B cell (primary cell): ENCODE data around the gene KSR1. TPM values are rescaled to one million over a fixed set of nuclear protein-coding genes. Genes with fewer than 3 reads are reported as not detected.

Experiments used
- ATAC-seq: fragments of 200-7000 bp; cut with Tn5 transposase; one replicate; pipeline ENCODE4 v1.10.0; 2021; ENCODE audit warnings: low read depth, mild to moderate bottlenecking, moderate number of reproducible peaks, moderate library complexity
- CTCF ChIA-PET: fragments of 350-600 bp; sonication (Branson Sonifier 250); formaldehyde crosslinking; loops from one replicate; lab custom pipeline; 2021; ENCODE audit warnings: antibody characterized with exemption, inconsistent platforms; lab: Charles Lee
- POLR2A ChIA-PET: fragments of 350-600 bp; sonication (Branson Sonifier 250); formaldehyde crosslinking; loops from one replicate; lab custom pipeline; 2021; ENCODE audit warnings: antibody characterized with exemption; lab: Charles Lee
- DNase-seq: peaks from one replicate; pipeline ENCODE4 v3.0.0; 2013
- H2AFZ ChIP-seq: 2 replicates; pipeline ENCODE4 v1.6.1; 2012; ENCODE audit warnings: mild to moderate bottlenecking, low read depth, low read length; ENCODE audit not compliant: insufficient read depth, poor library complexity, severe bottlenecking
- H3K27ac ChIP-seq, 2 donors: 1 replicate in 1 of 2; 2 replicates in 1 of 2; pipeline ENCODE4 v1.5.1; 2012 to 2013; ENCODE audit warnings: low read length in 2 of 2, mild to moderate bottlenecking in 2 of 2, moderate library complexity in 1 of 2
- H3K27me3 ChIP-seq, 4 experiments: fragments of 200-600 bp in 1 of 4; sonication (generic) in 1 of 4; replicated peaks in 1 of 4; 1 replicate in 2 of 4; 2 replicates in 2 of 4; pipeline versions ENCODE4 v1.6.1 to v1.7.0; 2013 to 2016; ENCODE audit warnings: low read length in 3 of 4, mild to moderate bottlenecking in 2 of 4, mixed read lengths in 1 of 4, moderate library complexity in 1 of 4; ENCODE audit not compliant: insufficient read depth in 4 of 4, control insufficient read depth in 3 of 4; ENCODE audit errors: control extremely low read depth in 1 of 4
- H3K36me3 ChIP-seq, 2 experiments: replicated peaks in 1 of 2; 1 replicate in 1 of 2; 2 replicates in 1 of 2; pipeline versions ENCODE4 v1.6.1 to v1.7.1; 2013; ENCODE audit warnings: low read length in 1 of 2; ENCODE audit not compliant: insufficient read depth in 2 of 2, control insufficient read depth in 1 of 2; ENCODE audit errors: control extremely low read depth in 1 of 2, extremely low read depth in 1 of 2
- H3K4me1 ChIP-seq, 2 donors: fragments of 200-600 bp in 1 of 2; sonication (generic) in 1 of 2; 1 replicate in 1 of 2; 2 replicates in 1 of 2; pipeline versions ENCODE4 v1.5.1 to v1.6.1; 2013 to 2017; ENCODE audit warnings: low read length in 2 of 2; ENCODE audit not compliant: control insufficient read depth in 2 of 2, insufficient read depth in 2 of 2
- H3K4me2 ChIP-seq: replicated peaks from 2 replicates; pipeline ENCODE3; 2012; ENCODE audit warnings: mild to moderate bottlenecking, low read depth, low read length; ENCODE audit not compliant: poor library complexity, severe bottlenecking
- H3K4me3 ChIP-seq, 5 experiments: fragments of 200-600 bp in 1 of 5; sonication (generic) in 1 of 5; 1 replicate in 3 of 5; 2 replicates in 2 of 5; pipeline versions ENCODE4 v1.5.1 to v1.7.0; 2011 to 2016; ENCODE audit warnings: low read length in 4 of 5, mild to moderate bottlenecking in 4 of 5, low read depth in 2 of 5, control low read depth in 1 of 5, moderate library complexity in 1 of 5; ENCODE audit not compliant: insufficient read depth in 1 of 5; ENCODE audit errors: control extremely low read depth in 1 of 5, extremely low read depth in 1 of 5
- H3K79me2 ChIP-seq: fragments of 200-600 bp; sonication (generic); one replicate; pipeline ENCODE4 v1.6.0; 2016; ENCODE audit warnings: low read length; ENCODE audit not compliant: control insufficient read depth, insufficient read depth
- H3K9ac ChIP-seq: fragments of 200-600 bp; sonication (generic); 2 replicates; pipeline ENCODE4 v1.6.1; 2017; ENCODE audit warnings: mild to moderate bottlenecking, low read length, moderate library complexity
- H3K9me3 ChIP-seq, 3 donors: one replicate each; pipeline versions ENCODE4 v1.6.1 to v1.7.1; 2013; ENCODE audit warnings: low read length in 2 of 3; ENCODE audit not compliant: control insufficient read depth in 2 of 3, insufficient read depth in 1 of 3; ENCODE audit errors: control extremely low read depth in 1 of 3
- H4K20me1 ChIP-seq: 2 replicates; pipeline ENCODE4 v1.6.0; 2012; ENCODE audit warnings: mild to moderate bottlenecking, low read length; ENCODE audit not compliant: insufficient read depth, control insufficient read depth, poor library complexity, severe bottlenecking
- H3K27ac Mint-ChIP-seq: one replicate; pipeline ENCODE4 v1.8.0; 2021; ENCODE audit warnings: mixed read lengths
- H3K27me3 Mint-ChIP-seq: one replicate; pipeline ENCODE4 v1.8.0; 2021; ENCODE audit warnings: mixed read lengths
- H3K4me1 Mint-ChIP-seq: one replicate; pipeline ENCODE4 v1.8.0; 2021; ENCODE audit warnings: mixed read lengths
- H3K4me3 Mint-ChIP-seq: one replicate; pipeline ENCODE4 v1.8.0; 2021; ENCODE audit warnings: mixed read lengths
- H3K9me3 Mint-ChIP-seq: one replicate; pipeline ENCODE4 v1.8.0; 2022; ENCODE audit warnings: mixed read lengths; ENCODE audit not compliant: insufficient read depth
- EZH2 ChIP-seq: IDR thresholded peaks from 2 replicates; pipeline ENCODE4 v1.6.1; 2012; ENCODE audit warnings: borderline replicate concordance, low read depth, mild to moderate bottlenecking, moderate library complexity, low read length; ENCODE audit not compliant: insufficient read depth, poor library complexity, severe bottlenecking
- WGBS: methylation state at CpG from one replicate; pipeline ENCODE4 v1.1.5; 2013; ENCODE audit warnings: missing lambda C conversion rate; ENCODE audit not compliant: insufficient coverage; 5-methylcytosine and 5-hydroxymethylcytosine counted together
- intact Hi-C: fragments of 100-400 bp; cut with micrococcal nuclease; formaldehyde crosslinking; loops from one replicate; pipeline ENCODE4 v1.10.0; 2022
- polyA plus RNA-seq: library from polyadenylated mRNA; depleted of rRNA; stranded (reverse); fragments of >200 nt; gene quantifications from 2 replicates; pipeline ENCODE4 v1.2.3, GENCODE V29; 2012
- total RNA-seq, 2 donors: library from RNA; stranded (reverse); fragments of 120-200 nt in 1 of 2; gene quantifications; 1 replicate in 1 of 2; 2 replicates in 1 of 2; pipeline versions ENCODE4 v1.2.3 to v1.2.4, GENCODE V29; 2013 to 2022
- TF ChIP-seq, protein P1 (sequence below): fragments of 200-600 bp; IDR thresholded peaks from one replicate; pipeline ENCODE4 v1.8.0; 2022; ENCODE audit warnings: antibody characterized with exemption, mild to moderate bottlenecking

Gene KSR1
- total and polyA plus RNA-seq, 2 donors (not counting 1 experiment from before 2014, with no cell fraction given) = 27.5 to 85.6 TPM

GRCh38 chr17:27457731-27458523 lies 1.7 kb downstream of the KSR1 start:
- peak overlapping the region; percentile 100 for H3K4me2 ChIP-seq
- peak overlapping the region; percentile 98 for H2AFZ ChIP-seq
- Mint-ChIP-seq H3K27ac (peak overlapping the region; percentile 88), H3K4me3 (peak overlapping the region; percentile 94), H3K4me1 (peaks cover 28% of the 10 kb centered on the region), H3K27me3 (no peaks in the 10 kb centered on the region), H3K9me3 (no peaks in the 10 kb centered on the region)
- ChIA-PET POLR2A (interaction anchor here (0.8 to 1.0 kb wide), 2 partner anchors 16 to 27 kb away, joined by 3 to 5 read pairs; no protein-coding TSS in a partner anchor), CTCF (interaction anchor here (0.9 to 2.6 kb wide), 4 partner anchors 9 to 142 kb away, joined by 3 to 16 read pairs (median 7); no protein-coding TSS in a partner anchor)
- intact Hi-C loops = loop anchor here (2.0 to 5.0 kb wide), 9 partner anchors 15 to 241 kb away; no protein-coding TSS in a partner anchor
- peak; percentile 56 for DNase-seq
- H3K4me1 ChIP-seq = peaks cover 16 to 24% of the 10 kb centered on the region in 2 donors
- ATAC-seq = no peak
- no peaks in the 10 kb centered on the region for H3K36me3 ChIP-seq
- H4K20me1 ChIP-seq = peaks cover 44% of the 10 kb centered on the region
- peak overlapping the region in 4 of 5 experiments; percentile 21 to 76 (median 70) for H3K4me3 ChIP-seq
- H3K9ac ChIP-seq = peak overlapping the region; percentile 77
- peaks cover 46% of the 10 kb centered on the region for H3K79me2 ChIP-seq
- 85% methylated on average over 5 of the region's 14 CpGs for WGBS
- no peaks in the 10 kb centered on the region for H3K27me3 ChIP-seq
- no peaks in the 10 kb centered on the region for H3K9me3 ChIP-seq
- H3K27ac ChIP-seq = no peak overlapping the region
- TF ChIP-seq, protein P1, sequence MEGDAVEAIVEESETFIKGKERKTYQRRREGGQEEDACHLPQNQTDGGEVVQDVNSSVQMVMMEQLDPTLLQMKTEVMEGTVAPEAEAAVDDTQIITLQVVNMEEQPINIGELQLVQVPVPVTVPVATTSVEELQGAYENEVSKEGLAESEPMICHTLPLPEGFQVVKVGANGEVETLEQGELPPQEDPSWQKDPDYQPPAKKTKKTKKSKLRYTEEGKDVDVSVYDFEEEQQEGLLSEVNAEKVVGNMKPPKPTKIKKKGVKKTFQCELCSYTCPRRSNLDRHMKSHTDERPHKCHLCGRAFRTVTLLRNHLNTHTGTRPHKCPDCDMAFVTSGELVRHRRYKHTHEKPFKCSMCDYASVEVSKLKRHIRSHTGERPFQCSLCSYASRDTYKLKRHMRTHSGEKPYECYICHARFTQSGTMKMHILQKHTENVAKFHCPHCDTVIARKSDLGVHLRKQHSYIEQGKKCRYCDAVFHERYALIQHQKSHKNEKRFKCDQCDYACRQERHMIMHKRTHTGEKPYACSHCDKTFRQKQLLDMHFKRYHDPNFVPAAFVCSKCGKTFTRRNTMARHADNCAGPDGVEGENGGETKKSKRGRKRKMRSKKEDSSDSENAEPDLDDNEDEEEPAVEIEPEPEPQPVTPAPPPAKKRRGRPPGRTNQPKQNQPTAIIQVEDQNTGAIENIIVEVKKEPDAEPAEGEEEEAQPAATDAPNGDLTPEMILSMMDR = no peak
- no peak for TF ChIP-seq EZH2

- no peak overlapping the region for H3K27ac ChIP-seq
- Mint-ChIP-seq H3K9me3 (no peaks in the 10 kb centered on the region), H3K27me3 (no peaks in the 10 kb centered on the region), H3K4me1 (peaks cover 34% of the 10 kb centered on the region), H3K4me3 (peak overlapping the region; percentile 61), H3K27ac (no peak overlapping the region)
- H2AFZ ChIP-seq = no peak overlapping the region
- ATAC-seq = no peak
- peaks cover 44% of the 10 kb centered on the region for H4K20me1 ChIP-seq
- H3K4me1 ChIP-seq = peaks cover 20 to 30% of the 10 kb centered on the region in 2 donors
- no peak overlapping the region for H3K9ac ChIP-seq
- no peaks in the 10 kb centered on the region for H3K36me3 ChIP-seq
- no peaks in the 10 kb centered on the region for H3K27me3 ChIP-seq
- ChIA-PET CTCF (interaction anchor here (0.9 to 2.6 kb wide), 4 partner anchors 8 to 142 kb away, joined by 3 to 16 read pairs (median 7); no protein-coding TSS in a partner anchor), POLR2A (interaction anchor here (0.7 kb wide), 1 partner anchor 8 kb away, joined by 4 read pairs; no protein-coding TSS in a partner anchor)
- DNase-seq = no peak
- TF ChIP-seq, protein P1 = no peak
- TF ChIP-seq EZH2 = no peak
- intact Hi-C loops = loop anchor here (5.0 kb wide), 6 partner anchors 49 to 221 kb away; no protein-coding TSS in a partner anchor
- no peak overlapping the region for H3K4me3 ChIP-seq
- no peaks in the 10 kb centered on the region for H3K9me3 ChIP-seq
- no peak overlapping the region for H3K4me2 ChIP-seq
- peaks cover 52% of the 10 kb centered on the region for H3K79me2 ChIP-seq
- WGBS = 89% methylated on average over 3 of the region's 6 CpGs
These were observed 2.3 kb downstream of the KSR1 start for GRCh38 chr17:27458524-27458908.
